Keratinocyte (primary cell): Measurements from ENCODE around the gene KHNYN.

Experiments
- EZH2 ChIP-seq: IDR thresholded peaks from one replicate; pipeline ENCODE4 v1.6.1; 2012; ENCODE audit warnings: inconsistent platforms, mild to moderate bottlenecking, low read length, moderate library complexity
- TF ChIP-seq, protein P1 (sequence below), 3 experiments: IDR thresholded peaks in 1 of 3; conservative IDR thresholded peaks in 1 of 3; optimal IDR thresholded peaks in 1 of 3; 2 replicates in 2 of 3; 3 replicates in 1 of 3; pipeline versions ENCODE3 to v1.5.1; 2011; ENCODE audit warnings: low read length in 3 of 3, mild to moderate bottlenecking in 3 of 3, moderate library complexity in 2 of 3, control low read depth in 1 of 3, inconsistent platforms in 1 of 3; ENCODE audit not compliant: insufficient read depth in 2 of 3; ENCODE audit errors: extremely low read depth in 1 of 3

DNA sequence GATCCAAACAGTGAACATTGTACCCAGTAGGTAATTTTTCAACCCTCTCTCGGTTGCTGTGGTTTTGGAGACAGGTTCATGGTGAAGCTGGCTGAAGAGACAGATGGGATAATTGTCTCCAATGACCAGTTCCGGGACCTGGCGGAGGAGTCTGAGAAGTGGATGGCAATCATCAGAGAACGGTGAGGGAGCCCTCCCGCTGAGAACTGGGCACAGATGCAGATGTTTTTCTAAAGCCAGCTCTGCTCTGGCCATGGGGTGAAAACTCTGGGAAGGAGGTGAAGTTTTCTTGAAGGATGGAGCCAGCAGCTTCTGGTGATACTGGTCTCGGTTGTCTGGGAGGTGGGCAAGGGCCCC lies 6.2 kb downstream of the KHNYN start:
- TF ChIP-seq EZH2 = no peak
- TF ChIP-seq, protein P1, sequence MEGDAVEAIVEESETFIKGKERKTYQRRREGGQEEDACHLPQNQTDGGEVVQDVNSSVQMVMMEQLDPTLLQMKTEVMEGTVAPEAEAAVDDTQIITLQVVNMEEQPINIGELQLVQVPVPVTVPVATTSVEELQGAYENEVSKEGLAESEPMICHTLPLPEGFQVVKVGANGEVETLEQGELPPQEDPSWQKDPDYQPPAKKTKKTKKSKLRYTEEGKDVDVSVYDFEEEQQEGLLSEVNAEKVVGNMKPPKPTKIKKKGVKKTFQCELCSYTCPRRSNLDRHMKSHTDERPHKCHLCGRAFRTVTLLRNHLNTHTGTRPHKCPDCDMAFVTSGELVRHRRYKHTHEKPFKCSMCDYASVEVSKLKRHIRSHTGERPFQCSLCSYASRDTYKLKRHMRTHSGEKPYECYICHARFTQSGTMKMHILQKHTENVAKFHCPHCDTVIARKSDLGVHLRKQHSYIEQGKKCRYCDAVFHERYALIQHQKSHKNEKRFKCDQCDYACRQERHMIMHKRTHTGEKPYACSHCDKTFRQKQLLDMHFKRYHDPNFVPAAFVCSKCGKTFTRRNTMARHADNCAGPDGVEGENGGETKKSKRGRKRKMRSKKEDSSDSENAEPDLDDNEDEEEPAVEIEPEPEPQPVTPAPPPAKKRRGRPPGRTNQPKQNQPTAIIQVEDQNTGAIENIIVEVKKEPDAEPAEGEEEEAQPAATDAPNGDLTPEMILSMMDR (optimal IDR thresholded peaks at IDR 0.05 in 1 of 3, IDR thresholded peaks at IDR 0.05 in 1 of 3, conservative IDR thresholded peaks at IDR 0.05 in 1 of 3; ENCODE audit: extremely low read depth in 1 of 3, insufficient read depth in 2 of 3, low read length in 3 of 3) = no peak
